Neural cell (in vitro differentiated cells): Measurements from ENCODE around the gene IL6ST. TPM values are rescaled to one million over a fixed set of nuclear protein-coding genes. Genes with fewer than 3 reads are reported as not detected.

ENCODE experiments used
- H2AFZ ChIP-seq: fragments of 200-600, 300-800 bp; sonication (generic), shearing (Covaris generic); 2 replicates; pipeline ENCODE4 v1.6.0; 2014; ENCODE audit warnings: low read depth, mild to moderate bottlenecking, antibody characterized with exemption, low read length, moderate library complexity
- H3F3A ChIP-seq: fragments of 200-600 bp; shearing (Covaris generic); 2 replicates; pipeline ENCODE4 v1.6.1; 2016; ENCODE audit warnings: mild to moderate bottlenecking, moderate library complexity, mixed read lengths, antibody characterized with exemption, low read length; ENCODE audit not compliant: insufficient read depth, poor library complexity, severe bottlenecking
- H3K27ac ChIP-seq: fragments of 200-600, 300-800 bp; sonication (generic), shearing (Covaris generic); 2 replicates; pipeline ENCODE4 v1.5.1; 2014; ENCODE audit warnings: mild to moderate bottlenecking, low read length, moderate library complexity
- H3K27me3 ChIP-seq: fragments of 300-800, 200-600 bp; sonication (generic), shearing (Covaris generic); 2 replicates; pipeline ENCODE4 v1.6.0; 2014; ENCODE audit warnings: mild to moderate bottlenecking, low read depth, low read length, moderate library complexity; ENCODE audit not compliant: insufficient read depth
- H3K36me3 ChIP-seq: fragments of 300-800, 200-600 bp; sonication (generic), shearing (Covaris generic); 2 replicates; pipeline ENCODE4 v1.5.1; 2014; ENCODE audit warnings: mild to moderate bottlenecking, antibody characterized with exemption, low read length, moderate library complexity; ENCODE audit not compliant: insufficient read depth
- H3K4me2 ChIP-seq: fragments of 300-800, 200-600 bp; sonication (generic), shearing (Covaris generic); 2 replicates; pipeline ENCODE4 v1.6.0; 2014; ENCODE audit warnings: mild to moderate bottlenecking, low read length
- H3K4me3 ChIP-seq: fragments of 300-800, 200-600 bp; sonication (generic), shearing (Covaris generic); 2 replicates; pipeline ENCODE4 v1.5.1; 2014; ENCODE audit warnings: mild to moderate bottlenecking, low read length, moderate library complexity
- H3K79me2 ChIP-seq: fragments of 200-600 bp; shearing (Covaris generic); replicated peaks from 2 replicates; pipeline ENCODE4 v1.6.0; 2014; ENCODE audit warnings: mild to moderate bottlenecking, low read length, moderate library complexity; ENCODE audit not compliant: insufficient read depth
- H3K9ac ChIP-seq: fragments of 300-800, 200-600 bp; sonication (generic), shearing (Covaris generic); 2 replicates; pipeline ENCODE4 v1.6.1; 2016; ENCODE audit warnings: mild to moderate bottlenecking, low read length, mixed read lengths
- H3K9me2 ChIP-seq: fragments of 200-600 bp; shearing (Covaris generic); 2 replicates; pipeline ENCODE4 v1.6.1; 2016; ENCODE audit warnings: mild to moderate bottlenecking, low read length, mixed read lengths; ENCODE audit not compliant: insufficient read depth
- H3K9me3 ChIP-seq: fragments of 200-600, 300-800 bp; sonication (generic), shearing (Covaris generic); 2 replicates; pipeline ENCODE4 v1.6.1; 2016; ENCODE audit warnings: mild to moderate bottlenecking, mixed run types, low read length, moderate library complexity, mixed read lengths
- H4K20me1 ChIP-seq: fragments of 200-600 bp; shearing (Covaris generic); 2 replicates; pipeline ENCODE4 v1.6.1; 2016; ENCODE audit warnings: mild to moderate bottlenecking, mixed run types; ENCODE audit not compliant: insufficient read depth
- EP300 ChIP-seq: fragments of 450-650 bp; conservative IDR thresholded peaks from 2 replicates; pipeline ENCODE4 v1.6.1; 2014; ENCODE audit warnings: antibody characterized with exemption, mild to moderate bottlenecking, moderate library complexity; ENCODE audit not compliant: poor library complexity, severe bottlenecking
- EZH2 ChIP-seq: fragments of 200-600, 300-800 bp; shearing (Covaris generic), sonication (generic); IDR thresholded peaks from 2 replicates; pipeline ENCODE4 v1.6.1; 2014; ENCODE audit warnings: antibody characterized with exemption, low read length, borderline replicate concordance, mild to moderate bottlenecking; ENCODE audit not compliant: insufficient read depth, poor library complexity, severe bottlenecking
- MXI1 ChIP-seq: fragments of 450-650 bp; conservative IDR thresholded peaks from 2 replicates; pipeline ENCODE4 v1.6.1; 2014; ENCODE audit warnings: antibody characterized with exemption, mild to moderate bottlenecking; ENCODE audit not compliant: poor library complexity, severe bottlenecking
- POLR2AphosphoS5 ChIP-seq: IDR thresholded peaks from 2 replicates; pipeline ENCODE4 v1.6.1; 2012
- RAD21 ChIP-seq: fragments of 450-650 bp; conservative IDR thresholded peaks from 2 replicates; pipeline ENCODE4 v1.6.1; 2014; ENCODE audit warnings: antibody characterized with exemption, mild to moderate bottlenecking, moderate library complexity
- SMC3 ChIP-seq: fragments of 450-650 bp; conservative IDR thresholded peaks from 2 replicates; pipeline ENCODE4 v1.6.1; 2014; ENCODE audit warnings: antibody characterized with exemption, mild to moderate bottlenecking, moderate library complexity; ENCODE audit not compliant: poor library complexity
- TAF1 ChIP-seq: IDR thresholded peaks from 2 replicates; pipeline ENCODE4 v1.6.1; 2012; ENCODE audit warnings: low read depth
- polyA plus RNA-seq: library from polyadenylated mRNA; depleted of rRNA; stranded (reverse); fragments of >200 nt; gene quantifications from 2 replicates; pipeline ENCODE4 v1.2.3, GENCODE V29; 2014
- TF ChIP-seq, protein P1 (sequence below): fragments of 450-650 bp; IDR thresholded peaks from 2 replicates; pipeline ENCODE4 v1.5.1; 2014; ENCODE audit warnings: antibody characterized with exemption, mild to moderate bottlenecking, moderate library complexity; ENCODE audit not compliant: poor library complexity, severe bottlenecking
- TF ChIP-seq, protein P2 (sequence below): IDR thresholded peaks from 2 replicates; pipeline ENCODE4 v1.6.1; 2012; ENCODE audit warnings: borderline replicate concordance

Gene IL6ST
- polyA plus RNA-seq, 1 donor from 2014 or later = 19.7 TPM

DNA sequence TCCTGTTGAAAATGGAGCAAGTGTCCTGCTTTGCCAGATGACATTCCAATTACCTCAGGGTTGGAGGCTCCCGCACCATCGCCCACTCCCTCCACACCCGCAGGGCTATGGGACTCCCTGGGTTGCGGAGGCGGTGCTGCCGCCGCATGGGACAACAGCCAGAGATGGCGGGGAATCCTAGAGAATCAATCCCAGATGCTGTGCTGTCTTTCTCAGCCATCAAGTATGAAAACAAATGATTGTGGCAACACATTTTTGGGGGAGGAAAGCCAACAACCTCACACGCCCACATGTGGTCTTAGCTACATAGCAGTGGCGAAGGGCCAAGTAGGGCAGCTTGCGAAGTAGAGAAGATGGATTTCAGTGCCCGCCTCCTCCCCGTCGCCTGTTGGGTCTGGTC is 96.9 kb downstream of the IL6ST start:
- H3K27me3 ChIP-seq = no peaks in the 10 kb centered on the region
- H3K9me2 ChIP-seq = no peaks in the 10 kb centered on the region
- no peaks in the 10 kb centered on the region for H3F3A ChIP-seq
- no peak overlapping the region for H3K9ac ChIP-seq
- H4K20me1 ChIP-seq = no peaks in the 10 kb centered on the region
- H3K9me3 ChIP-seq = no peaks in the 10 kb centered on the region
- no peak overlapping the region for H3K27ac ChIP-seq
- H3K4me2 ChIP-seq = no peak overlapping the region
- no peak overlapping the region for H2AFZ ChIP-seq
- H3K79me2 ChIP-seq = no peaks in the 10 kb centered on the region
- H3K4me3 ChIP-seq = no peak overlapping the region
- no peaks in the 10 kb centered on the region for H3K36me3 ChIP-seq
- no peak for TF ChIP-seq RAD21
- TF ChIP-seq SMC3 = no peak
- TF ChIP-seq POLR2AphosphoS5 = no peak
- TF ChIP-seq EZH2 = no peak
- TF ChIP-seq, protein P1, sequence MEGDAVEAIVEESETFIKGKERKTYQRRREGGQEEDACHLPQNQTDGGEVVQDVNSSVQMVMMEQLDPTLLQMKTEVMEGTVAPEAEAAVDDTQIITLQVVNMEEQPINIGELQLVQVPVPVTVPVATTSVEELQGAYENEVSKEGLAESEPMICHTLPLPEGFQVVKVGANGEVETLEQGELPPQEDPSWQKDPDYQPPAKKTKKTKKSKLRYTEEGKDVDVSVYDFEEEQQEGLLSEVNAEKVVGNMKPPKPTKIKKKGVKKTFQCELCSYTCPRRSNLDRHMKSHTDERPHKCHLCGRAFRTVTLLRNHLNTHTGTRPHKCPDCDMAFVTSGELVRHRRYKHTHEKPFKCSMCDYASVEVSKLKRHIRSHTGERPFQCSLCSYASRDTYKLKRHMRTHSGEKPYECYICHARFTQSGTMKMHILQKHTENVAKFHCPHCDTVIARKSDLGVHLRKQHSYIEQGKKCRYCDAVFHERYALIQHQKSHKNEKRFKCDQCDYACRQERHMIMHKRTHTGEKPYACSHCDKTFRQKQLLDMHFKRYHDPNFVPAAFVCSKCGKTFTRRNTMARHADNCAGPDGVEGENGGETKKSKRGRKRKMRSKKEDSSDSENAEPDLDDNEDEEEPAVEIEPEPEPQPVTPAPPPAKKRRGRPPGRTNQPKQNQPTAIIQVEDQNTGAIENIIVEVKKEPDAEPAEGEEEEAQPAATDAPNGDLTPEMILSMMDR = no peak
- TF ChIP-seq, protein P2, sequence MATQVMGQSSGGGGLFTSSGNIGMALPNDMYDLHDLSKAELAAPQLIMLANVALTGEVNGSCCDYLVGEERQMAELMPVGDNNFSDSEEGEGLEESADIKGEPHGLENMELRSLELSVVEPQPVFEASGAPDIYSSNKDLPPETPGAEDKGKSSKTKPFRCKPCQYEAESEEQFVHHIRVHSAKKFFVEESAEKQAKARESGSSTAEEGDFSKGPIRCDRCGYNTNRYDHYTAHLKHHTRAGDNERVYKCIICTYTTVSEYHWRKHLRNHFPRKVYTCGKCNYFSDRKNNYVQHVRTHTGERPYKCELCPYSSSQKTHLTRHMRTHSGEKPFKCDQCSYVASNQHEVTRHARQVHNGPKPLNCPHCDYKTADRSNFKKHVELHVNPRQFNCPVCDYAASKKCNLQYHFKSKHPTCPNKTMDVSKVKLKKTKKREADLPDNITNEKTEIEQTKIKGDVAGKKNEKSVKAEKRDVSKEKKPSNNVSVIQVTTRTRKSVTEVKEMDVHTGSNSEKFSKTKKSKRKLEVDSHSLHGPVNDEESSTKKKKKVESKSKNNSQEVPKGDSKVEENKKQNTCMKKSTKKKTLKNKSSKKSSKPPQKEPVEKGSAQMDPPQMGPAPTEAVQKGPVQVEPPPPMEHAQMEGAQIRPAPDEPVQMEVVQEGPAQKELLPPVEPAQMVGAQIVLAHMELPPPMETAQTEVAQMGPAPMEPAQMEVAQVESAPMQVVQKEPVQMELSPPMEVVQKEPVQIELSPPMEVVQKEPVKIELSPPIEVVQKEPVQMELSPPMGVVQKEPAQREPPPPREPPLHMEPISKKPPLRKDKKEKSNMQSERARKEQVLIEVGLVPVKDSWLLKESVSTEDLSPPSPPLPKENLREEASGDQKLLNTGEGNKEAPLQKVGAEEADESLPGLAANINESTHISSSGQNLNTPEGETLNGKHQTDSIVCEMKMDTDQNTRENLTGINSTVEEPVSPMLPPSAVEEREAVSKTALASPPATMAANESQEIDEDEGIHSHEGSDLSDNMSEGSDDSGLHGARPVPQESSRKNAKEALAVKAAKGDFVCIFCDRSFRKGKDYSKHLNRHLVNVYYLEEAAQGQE = no peak
- no peak for TF ChIP-seq TAF1

DNA sequence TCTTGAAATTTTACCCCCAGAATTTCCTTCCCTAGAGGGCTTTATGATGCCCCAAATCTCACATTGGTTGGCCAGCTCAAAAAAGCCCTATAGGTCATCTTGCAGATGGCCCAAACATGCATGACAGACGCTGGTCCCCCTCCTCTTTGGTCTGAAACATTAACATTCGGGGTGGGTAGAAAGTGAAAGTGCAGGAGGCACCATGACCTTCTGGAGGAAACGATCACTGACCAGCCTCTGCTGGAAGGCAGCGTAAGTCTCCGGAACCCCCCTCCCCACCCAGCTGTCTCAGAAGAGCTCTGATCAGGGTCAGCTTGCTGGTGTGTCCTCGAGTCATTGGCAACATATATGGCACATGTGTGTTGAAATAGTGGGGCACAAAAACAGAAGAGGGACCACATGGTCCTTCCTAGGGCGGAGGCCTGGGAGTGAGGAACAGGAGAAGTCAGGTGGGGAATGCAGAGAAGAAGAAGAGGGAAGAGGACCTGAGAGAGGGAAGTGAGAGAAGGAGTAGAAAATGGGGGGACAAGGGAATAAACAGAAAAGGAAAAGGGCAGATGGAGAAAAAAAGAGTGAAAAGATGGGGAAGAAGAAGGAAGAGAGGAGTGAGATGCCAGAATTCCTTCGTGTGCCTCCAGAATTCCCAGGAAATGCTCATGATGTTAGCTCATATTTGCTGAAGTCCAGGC is 97.4 kb downstream of the IL6ST start:
- H3K9me2 ChIP-seq = no peaks in the 10 kb centered on the region
- H4K20me1 ChIP-seq = no peaks in the 10 kb centered on the region
- no peaks in the 10 kb centered on the region for H3K27me3 ChIP-seq
- H3F3A ChIP-seq = no peaks in the 10 kb centered on the region
- no peak overlapping the region for H3K4me3 ChIP-seq
- H3K79me2 ChIP-seq = no peaks in the 10 kb centered on the region
- no peak overlapping the region for H2AFZ ChIP-seq
- H3K4me2 ChIP-seq = no peak overlapping the region
- H3K36me3 ChIP-seq = no peaks in the 10 kb centered on the region
- TF ChIP-seq, protein P2 = no peak
- TF ChIP-seq RAD21 (no peak), EZH2 (no peak), TAF1 (no peak), POLR2AphosphoS5 (no peak), MXI1 (no peak), SMC3 (no peak), EP300 (no peak)
- TF ChIP-seq, protein P1 = no peak
- no peak overlapping the region for H3K27ac ChIP-seq
- no peaks in the 10 kb centered on the region for H3K9me3 ChIP-seq
- H3K9ac ChIP-seq = no peak overlapping the region
